ENCODE data around the gene TNFSF9.
"Not testable (repeated sequence)": the region's sequence is repeated elsewhere in the genome, so short reads cannot be mapped to it uniquely, and the experiment has no call there.

The TNFSF9 gene

GRCh38 chr19:6532244-6532999 is 1.6 kb downstream of the TNFSF9 start:
- DNase-seq (ENCODE audit: low read depth, low spot score), result no peak

- DNase-seq (ENCODE audit: low read depth, low spot score), result no peak
Measured at GRCh38 chr19:6533000-6533328, 2.1 kb downstream of the TNFSF9 start.

GRCh38 chr19:6533746-6534418 is 3.1 kb downstream of the TNFSF9 start:
- no peak for DNase-seq (ENCODE audit: low read depth, low spot score)

GRCh38 chr19:6534451-6535093 is 3.7 kb downstream of the TNFSF9 start:
- DNase-seq (ENCODE audit: low read depth, low spot score), result no peak

DNA sequence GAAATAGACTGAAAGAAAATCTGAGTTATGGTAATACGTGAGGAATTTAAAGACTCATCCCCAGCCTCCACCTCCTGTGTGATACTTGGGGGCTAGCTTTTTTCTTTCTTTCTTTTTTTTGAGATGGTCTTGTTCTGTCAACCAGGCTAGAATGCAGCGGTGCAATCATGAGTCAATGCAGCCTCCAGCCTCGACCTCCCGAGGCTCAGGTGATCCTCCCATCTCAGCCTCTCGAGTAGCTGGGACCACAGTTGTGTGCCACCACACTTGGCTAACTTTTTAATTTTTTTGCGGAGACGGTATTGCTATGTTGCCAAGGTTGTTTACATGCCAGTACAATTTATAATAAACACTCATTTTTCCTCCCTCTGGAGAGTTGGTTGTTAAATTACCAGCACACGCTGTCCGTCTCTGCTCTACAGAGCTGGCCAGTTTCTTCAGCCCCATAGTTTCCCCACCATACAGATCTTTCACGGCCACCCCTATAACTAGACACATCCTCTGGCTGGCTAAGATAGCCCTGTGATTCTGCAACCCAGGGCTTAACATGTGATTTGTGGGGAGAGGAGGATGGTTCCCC is 4.8 kb downstream of the TNFSF9 start:
- DNase-seq (ENCODE audit: low read depth, low spot score), result no peak

DNA sequence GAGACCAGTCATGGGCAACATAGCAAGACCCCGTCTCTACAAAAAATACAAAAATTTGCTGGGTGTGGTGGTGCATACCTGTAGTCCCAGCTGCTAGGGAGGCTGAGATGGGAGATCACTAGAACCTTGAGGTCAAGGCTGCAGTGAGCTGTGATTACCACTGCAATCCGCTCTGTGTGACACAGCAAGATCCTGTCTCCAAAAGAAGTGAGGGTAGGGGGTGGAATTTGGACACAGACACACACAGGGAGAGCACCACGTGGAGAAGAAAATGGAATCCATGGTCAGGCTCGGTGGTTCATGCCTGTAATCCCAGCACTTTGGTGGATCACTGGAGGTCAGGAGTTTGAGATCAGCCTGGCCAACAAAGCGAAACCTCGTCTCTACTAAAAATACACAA is 8.7 kb downstream of the TNFSF9 start:
- DNase-seq (ENCODE audit: low read depth, low spot score), result no peak

- DNase-seq (ENCODE audit: low read depth, low spot score), result no peak
Measured at GRCh38 chr19:6540918-6541689, 10.3 kb downstream of the TNFSF9 start.

DNA sequence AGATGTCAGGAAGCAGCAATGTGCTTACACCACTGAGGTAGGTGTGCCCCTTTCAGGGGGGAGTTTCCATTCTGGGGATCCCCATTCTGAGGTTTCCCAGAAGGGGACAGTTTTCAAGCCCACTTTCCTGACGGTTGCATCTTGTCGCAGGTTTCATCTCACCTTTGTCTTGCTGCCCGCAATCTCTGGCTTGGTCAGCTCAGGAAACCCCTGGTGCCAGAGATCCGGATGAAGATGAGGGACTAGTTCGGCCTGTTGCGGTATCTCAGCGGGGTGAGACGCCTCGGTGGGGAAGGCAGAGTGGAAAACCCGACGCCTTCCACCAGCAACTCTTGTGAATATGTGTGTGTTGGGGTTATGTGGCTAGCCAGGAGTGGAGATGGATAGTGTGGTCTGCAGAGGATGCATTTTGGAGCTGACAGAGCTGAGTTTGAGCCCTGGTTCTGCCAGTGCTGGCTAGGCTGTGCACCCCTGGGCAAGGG is 13.1 kb downstream of the TNFSF9 start:
- DNase-seq (ENCODE audit: low read depth, low spot score), result no peak

- not testable (repeated sequence) for DNase-seq (ENCODE audit: low read depth, low spot score)
Measured at GRCh38 chr19:6550679-6551078, 19.9 kb downstream of the TNFSF9 start.

DNA sequence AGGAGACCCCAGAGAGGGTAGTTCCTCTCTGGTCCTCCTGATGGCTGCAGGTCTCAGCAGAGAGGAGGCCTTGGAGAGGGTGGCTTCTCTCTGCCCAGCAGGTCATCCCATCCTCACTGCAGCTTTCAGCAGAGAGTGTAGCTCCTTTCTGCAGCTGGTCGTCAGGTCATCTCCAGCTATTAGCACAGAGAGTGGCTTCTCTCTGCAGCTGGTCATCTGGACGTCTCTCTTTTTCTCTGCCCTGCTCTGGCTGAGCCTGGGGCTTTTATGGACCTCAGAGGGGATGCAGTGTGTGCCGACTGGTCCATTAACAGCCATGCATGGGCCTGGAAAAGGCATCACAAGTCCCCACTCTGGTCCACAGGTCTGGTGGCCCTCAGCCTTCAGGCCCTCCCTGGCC is 20.3 kb downstream of the TNFSF9 start:
- no peak for DNase-seq (ENCODE audit: low read depth, low spot score)

DNA sequence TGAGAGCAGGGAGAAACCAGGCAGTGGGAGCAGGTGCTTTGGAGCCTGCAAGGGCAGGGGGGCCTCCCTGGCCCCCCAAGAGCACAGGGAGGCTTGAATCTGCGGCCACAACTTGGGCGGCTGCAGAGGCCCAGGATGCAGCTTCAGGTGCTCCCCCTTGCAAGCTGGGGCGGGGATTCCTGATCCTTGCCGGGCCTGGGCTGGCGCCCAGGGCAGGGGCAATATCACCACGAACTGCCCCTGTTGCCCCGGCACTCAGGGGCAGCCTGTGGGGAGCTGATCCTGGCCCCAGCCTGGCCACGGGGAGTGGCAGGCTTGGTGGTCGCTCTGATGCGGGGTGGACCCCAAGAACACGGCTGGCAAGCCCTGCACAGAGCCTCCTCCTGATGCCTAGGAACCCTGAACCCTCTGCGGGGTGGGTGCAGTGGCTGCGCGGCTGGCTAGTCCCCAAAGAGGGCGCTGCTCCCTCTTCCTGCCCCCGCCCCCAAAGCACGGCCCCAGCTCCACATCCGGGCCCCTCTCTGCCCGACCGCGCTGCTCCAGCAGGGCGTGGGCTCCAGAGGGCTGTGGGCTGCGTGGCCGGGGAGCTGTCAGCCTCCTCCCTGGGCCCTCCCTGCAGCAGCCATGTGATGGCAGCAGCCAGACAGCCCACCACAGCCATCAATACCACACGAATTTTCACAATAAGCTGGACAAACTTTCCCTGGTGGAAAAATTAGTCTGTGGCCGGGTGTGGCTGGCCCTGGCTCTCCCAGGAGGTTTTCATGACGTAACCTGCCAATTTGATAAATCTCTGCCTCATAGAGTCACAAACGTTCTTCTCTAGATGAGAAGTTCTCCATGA is 21.0 kb downstream of the TNFSF9 start:
- DNase-seq (ENCODE audit: low read depth, low spot score), result peak; percentile 28

- DNase-seq (ENCODE audit: low read depth, low spot score), result no peak
Measured at GRCh38 chr19:6556043-6556449, 25.2 kb downstream of the TNFSF9 start.

DNA sequence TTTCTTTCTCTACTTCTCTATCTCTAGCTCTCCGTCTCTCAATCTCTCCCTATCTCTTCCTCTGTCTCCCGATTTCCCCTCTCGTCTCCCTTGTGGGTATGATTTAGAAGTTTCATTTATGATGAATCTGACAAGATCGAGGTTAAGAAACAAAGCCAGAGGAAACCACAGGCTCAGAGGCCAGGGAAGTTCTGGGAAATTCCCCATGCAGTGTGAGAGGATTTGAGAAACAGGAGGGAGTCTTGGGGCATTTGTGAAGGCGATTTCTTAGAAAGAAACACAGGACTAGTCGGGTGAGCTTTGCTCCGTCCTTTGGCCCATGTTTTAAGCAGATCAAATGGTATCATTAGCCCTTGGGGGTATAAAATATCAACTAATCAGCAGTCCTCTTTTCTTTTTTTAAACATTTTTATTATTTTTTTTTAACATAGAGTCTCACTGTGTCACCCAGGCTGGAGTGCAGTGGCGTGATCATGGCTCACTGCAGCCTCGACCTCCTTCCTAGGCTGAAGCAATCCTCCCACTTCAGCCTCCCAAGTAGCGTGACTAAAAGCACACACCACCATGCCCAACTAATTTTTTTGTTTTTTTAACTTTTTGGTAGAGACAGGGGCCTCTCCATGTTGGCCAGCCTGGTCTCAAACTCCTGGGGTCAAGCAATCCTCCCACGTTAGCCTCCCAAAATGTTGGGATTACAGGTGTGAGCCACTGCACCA is 25.8 kb downstream of the TNFSF9 start:
- DNase-seq (ENCODE audit: low read depth, low spot score), result no peak

DNA sequence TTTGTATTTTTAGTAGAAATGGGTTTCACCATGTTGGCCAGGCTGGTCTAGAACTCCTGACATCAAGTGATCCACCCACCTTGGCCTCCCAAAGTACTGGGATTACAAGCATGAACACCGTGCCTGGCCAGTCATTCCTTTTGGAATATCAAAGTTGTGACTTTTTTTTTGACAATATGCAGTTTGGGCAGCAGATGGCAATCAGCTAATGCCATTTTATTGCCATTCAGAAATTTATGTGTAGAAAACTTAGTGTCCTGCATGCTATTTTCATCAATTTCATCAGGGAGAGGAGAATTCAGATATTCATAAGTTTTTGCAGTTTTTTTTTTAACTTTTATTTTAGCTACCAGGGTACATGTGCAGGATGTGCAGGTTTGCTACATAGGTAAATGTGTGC is 31.6 kb downstream of the TNFSF9 start:
- DNase-seq (ENCODE audit: low read depth, low spot score), result not testable (repeated sequence)

DNA sequence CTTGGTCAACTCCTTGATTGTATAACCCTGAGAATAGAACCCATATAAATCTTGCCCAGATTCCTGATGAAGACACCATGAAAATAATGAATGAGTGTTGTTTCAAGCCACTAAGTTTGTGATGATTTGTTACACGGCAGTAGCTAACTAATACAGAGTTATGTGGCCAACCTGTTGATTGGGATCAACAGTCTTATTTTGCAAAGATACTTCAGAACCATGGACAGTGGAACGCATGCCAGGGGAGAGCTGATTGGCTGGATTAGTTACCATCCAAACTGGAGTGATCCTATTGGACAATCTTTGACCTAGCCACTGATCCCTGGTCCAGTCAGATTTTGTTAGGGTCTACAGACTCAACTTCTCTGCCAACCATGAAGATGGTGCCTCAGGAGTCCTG is 33.6 kb downstream of the TNFSF9 start:
- DNase-seq (ENCODE audit: low read depth, low spot score), result no peak

- DNase-seq (ENCODE audit: low read depth, low spot score), result not testable (repeated sequence)
Measured at GRCh38 chr19:6566727-6567126, 35.9 kb downstream of the TNFSF9 start.

- DNase-seq (ENCODE audit: low read depth, low spot score), result no peak
Measured at GRCh38 chr19:6568010-6568526, 37.2 kb downstream of the TNFSF9 start.

- no peak for DNase-seq (ENCODE audit: low read depth, low spot score)
Measured at GRCh38 chr19:6568816-6569215, 38.0 kb downstream of the TNFSF9 start.

DNA sequence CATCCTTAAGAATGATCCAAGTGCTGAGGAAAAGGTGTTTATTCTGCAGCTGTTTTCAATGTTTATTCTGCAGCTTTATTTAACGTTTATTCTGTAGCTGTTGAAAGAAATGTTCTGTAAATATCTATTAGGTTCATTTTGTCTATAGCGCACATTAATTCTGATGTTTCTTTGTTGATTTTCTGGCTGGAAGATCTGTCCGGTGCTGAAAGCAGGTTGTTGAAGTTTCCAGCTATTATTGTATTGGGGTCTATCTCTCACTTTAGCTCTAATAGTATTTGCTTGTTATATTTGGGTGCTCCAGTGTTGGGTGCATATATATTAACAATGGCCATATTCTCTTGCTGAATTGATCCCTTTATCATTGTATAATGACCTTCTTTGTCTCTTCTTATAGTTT is 39.9 kb downstream of the TNFSF9 start:
- DNase-seq (ENCODE audit: low read depth, low spot score), result no peak

DNA sequence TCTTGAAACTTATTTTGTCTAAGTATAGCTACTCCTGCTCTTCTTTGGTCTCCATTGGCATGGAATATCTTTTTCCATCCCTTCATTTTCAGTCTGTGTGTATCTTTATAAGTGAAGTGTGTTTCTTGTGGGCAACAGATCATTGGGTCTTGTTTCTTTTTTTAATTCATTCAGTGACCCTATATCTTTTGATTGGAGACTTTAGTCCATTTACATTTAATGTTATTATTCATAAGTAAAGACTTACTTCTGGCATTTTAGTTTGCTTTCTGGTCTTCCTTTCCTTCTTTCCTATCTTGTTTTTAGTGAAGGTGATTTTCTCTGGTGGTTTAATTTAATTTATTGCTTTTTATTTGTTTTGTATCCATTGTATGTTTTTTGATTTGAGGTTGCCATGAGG is 40.3 kb downstream of the TNFSF9 start:
- no peak for DNase-seq (ENCODE audit: low read depth, low spot score)
